Ecto neural progenitor cell (in vitro differentiated cells): ENCODE measurements around the gene ZNF333.
"Not testable (repeated sequence)": the region's sequence is repeated elsewhere in the genome, so short reads cannot be mapped to it uniquely, and the experiment has no call there.

Experiments
- DNase-seq: peaks from one replicate; pipeline ENCODE4 v3.0.0-alpha.2; 2018; ENCODE audit warnings: low spot score

ZNF333 gene

DNA sequence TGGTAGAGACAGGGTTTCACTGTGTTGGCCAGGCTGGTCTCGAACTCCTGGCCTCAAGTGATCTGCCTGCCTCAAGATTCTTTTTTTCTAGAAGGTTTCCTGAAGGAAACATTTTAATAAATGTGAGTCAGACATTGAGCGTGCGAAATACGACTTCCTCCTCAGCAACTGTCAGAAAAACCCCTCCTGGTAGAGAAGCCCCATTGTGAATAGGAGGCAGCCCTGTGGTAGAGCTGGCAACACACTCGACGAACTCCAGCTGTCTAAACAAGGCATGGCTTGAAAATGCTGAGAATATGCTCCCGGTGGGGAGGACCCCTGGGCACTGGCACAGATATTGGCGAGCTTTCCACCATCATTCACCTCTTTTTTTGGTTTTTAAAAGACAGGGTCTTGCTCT is 9.8 kb downstream of the ZNF333 start:
- DNase-seq, result no peak

DNA sequence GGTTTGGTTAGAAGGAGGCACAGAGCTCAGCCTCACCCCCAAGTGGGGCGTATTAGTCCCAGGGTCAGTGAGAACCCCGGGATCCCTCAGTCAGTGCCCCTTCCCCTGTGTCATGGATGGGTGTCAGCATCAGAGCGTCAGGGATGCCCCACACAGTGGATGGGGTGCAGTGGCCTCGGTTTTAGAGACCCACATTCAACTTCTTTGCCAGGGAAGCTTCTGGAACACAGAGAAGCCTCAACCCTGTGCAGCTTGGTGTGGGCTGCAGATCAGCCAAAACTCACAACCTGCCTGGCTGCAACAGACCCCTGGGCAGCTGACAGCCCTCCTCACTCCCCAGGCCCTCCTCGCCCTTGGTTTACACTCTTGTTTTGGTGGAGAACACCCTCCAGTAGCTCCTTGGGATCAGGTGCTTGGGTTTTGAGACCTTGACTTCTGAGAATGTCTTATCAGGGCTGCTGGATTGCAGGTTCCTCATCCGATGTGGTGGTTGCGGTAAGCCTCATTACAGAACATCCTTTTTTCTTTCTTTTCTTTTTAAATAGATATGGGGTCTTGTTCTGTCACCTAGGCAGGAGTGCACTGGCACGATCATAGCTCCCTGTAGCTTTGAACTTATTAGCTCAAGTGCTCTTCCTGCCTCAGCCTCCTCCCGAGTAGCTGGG is 11.0 kb downstream of the ZNF333 start:
- DNase-seq, result no peak

DNA sequence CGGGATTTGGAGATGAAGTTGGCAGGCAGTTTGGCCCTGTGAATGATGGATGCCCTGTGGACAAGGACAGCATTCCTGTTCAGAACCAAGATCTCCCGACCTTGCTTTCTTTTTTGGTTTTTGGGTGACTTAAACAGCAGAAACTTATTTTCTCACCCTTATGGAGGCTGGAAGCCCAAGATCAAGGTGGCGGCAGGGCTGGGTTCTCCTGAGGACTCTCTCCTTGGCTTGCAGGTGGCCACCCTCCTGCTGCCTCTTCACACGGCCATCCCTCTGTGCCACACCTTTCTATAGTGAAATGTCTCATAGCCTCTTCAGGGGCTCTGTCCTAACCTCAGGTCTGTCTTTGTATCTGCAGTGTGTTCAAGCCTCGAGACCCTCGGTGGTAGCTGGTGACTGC is 14.0 kb downstream of the ZNF333 start:
- no peak for DNase-seq

DNA sequence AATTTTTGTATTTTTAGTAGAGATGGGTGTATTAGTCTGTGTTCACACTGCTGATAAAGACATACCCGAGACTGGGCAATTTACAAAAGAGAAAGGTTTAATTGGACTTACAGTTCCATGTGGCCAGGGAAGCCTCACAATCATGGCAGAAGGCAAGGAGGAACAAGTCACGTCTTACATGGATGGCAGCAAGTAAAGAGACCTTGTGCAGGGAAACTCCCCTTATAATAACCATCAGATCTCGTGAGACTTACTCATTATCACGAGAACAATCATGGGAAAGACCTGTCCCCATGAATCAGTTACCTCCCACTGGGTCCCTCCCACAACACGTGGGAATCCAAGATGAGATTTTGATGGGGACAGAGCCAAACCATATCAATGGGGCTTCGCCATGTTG is 14.6 kb downstream of the ZNF333 start:
- no peak for DNase-seq

DNA sequence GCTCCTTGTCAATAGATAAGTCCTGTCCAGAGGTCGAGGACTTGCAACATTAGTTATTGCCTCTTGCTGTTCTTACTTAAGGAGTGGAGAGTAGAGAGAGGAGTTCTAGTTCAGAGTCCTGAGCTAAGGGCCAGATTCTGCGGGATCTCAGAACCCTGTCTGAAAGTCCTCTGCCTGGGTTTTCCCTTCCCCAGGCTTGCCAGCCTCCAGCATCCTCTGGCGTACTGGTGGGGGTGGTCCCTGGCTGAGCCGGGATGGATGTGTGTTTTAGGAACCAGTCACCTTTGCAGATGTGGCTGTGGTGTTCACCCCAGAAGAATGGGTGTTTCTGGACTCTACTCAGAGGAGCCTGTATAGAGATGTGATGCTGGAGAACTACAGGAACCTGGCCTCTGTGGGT is 26.0 kb downstream of the ZNF333 start:
- no peak for DNase-seq

DNA sequence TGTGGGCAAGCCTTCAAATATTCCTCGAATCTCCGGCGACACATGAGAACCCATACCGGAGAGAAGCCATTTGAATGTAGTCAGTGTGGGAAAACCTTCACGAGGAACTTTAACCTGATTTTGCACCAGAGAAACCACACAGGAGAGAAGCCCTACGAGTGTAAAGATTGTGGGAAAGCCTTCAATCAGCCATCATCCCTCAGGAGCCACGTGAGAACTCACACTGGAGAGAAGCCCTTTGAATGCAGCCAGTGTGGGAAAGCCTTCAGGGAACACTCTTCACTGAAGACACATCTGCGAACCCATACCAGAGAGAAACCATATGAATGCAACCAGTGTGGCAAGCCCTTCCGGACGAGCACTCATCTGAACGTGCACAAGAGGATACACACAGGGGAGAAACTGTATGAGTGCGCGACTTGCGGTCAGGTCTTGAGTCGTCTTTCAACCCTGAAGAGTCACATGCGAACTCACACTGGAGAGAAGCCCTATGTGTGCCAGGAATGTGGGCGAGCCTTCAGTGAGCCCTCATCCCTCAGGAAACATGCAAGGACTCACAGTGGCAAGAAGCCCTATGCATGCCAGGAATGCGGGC is 28.8 kb downstream of the ZNF333 start:
- DNase-seq, result no peak

DNA sequence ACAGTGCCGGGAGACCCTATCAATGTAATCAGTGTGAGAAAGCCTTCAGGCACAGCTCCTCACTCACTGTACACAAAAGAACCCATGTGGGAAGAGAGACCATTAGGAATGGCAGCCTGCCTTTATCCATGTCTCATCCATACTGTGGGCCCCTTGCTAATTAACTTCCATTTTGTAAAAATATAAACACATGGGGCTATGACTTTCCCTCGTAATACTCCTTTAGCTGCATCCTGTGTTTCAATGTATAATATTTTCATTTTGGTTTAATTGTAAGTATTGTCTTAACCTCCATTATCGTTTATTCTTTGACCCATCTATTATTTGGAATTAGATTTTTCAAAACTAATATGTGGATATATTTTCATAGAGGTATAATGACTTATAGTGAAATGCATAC is 29.3 kb downstream of the ZNF333 start:
- DNase-seq, result no peak

DNA sequence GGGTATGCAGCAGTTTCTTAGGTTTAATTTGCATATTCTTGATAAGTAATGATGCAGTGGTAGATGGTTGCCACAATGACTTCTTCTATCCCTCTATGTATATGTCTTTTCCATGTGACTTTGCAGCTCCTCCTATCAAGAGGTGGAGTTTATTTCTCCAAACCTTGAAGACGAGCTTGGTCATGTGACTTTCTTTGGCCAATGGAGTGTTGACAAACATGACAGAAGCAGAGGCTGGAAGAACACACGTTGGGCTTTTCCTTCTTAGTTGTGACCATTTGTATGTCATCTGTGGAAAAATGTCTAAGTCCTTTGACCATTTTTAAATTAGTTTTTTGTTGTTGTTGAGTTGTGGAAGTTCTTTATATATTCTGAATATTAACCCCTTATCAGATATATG is 32.3 kb downstream of the ZNF333 start:
- no peak for DNase-seq

DNA sequence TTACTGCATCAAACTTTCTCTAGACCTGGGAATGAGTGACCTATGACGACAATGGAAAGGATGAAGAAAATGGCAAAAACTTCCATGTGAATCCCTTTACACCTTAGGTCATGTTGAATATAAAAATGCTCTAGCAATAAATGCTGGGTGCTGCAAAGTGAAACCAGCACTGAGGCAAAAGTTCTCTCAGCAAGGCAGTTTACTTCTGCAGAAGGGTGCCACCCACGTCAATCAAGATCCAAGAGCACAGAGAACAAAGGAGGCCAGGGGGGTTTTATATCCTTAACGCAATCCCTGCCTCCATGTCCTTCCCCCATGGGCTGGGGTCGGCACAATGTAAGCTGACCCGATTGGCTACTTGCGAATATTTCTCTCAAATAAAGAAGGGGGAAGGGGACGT is 38.7 kb downstream of the ZNF333 start:
- no peak for DNase-seq

DNA sequence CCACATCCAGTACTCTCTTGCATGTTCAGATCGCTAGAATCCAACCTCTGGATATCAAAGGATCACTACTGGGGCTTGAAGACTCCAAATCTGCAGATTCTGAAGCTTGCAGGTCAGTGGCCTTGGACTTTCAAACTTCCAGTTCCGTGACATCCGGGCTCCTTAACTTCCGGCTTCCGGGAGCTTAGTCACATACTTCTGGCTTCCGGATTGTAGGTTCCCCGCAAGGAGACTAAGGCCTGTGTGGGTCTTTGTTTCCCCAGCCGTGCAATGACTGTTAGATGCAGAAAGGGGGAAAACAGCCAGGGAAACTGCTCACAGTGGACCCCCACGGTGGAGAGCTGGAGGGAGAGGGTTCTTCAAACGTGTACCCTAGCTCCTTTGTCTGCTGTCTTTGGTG is 41.4 kb downstream of the ZNF333 start:
- no peak for DNase-seq

DNA sequence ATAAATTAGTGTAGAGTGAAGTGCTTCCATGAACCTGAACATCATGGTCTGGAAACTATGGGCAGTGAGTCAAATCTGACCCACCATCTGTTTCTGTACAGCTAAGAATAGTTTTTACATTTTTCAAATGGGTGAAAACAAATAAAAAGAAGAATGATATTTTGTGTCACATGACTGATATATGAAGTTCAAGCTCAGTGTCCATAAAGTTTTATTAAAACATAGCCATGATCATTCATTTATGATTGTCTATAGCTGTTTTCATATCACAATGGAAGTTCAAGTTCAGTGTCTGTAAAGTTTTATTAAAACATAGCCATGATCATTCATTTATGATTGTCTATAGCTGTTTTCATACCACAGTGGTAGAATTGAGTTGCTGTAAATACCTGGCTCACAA is 42.7 kb downstream of the ZNF333 start:
- DNase-seq, result no peak

DNA sequence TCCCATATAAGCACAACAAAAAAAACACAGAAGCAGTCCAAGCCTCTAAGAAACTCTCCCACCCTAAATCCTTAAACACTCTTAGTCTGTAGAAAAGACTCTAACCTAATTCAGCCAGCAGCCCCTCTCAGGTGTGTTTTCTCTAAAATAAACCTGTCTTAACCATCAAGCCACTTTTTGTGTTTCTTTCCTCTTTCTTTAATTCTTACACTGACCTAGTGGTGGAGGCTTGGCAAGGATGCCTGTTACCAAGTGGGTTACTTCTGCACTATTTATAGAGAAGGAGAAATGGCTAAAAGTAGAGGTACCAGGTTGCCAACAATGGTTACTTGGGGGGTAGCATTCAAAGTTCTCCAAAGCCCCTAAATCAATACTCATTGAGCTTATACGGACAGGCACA is 43.7 kb downstream of the ZNF333 start:
- no peak for DNase-seq

DNA sequence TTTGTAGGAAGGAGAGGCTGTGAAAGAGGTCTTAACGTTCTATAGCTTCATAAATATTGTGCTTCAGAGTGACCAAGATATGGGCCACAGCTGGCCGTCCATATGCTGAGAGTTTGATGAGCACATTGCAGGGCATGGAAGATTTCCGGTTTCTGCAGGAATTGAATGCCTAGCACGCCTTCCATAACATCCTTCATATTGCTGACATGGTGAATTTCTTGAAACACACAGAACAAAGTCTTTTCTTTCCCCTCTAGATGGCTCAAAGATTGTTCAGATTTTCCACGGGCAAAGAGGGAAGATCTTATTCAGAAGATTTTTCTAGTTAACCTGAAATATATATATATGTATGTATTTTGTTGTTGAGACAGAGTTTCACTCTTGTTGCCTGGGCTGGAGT is 46.1 kb downstream of the ZNF333 start:
- DNase-seq, result no peak

DNA sequence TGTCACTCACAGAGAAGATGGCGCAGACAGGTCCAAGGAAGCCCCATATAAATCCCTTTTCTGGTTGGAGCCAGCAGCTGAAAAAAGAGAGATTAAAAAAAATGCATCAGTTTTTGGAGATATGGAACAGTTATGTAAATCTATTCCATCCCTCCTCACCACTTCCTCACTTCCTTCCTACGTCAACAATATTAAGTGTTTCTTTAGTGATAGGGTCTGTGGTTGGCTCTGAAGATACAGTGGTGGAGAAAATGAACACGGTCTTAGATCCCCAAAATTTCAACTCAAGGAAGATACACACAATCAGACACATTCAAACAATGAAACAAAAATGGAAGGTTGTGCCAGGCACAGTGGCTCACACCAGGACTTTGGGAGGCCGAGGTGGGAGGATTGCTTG is 57.0 kb downstream of the ZNF333 start:
- DNase-seq, result no peak

DNA sequence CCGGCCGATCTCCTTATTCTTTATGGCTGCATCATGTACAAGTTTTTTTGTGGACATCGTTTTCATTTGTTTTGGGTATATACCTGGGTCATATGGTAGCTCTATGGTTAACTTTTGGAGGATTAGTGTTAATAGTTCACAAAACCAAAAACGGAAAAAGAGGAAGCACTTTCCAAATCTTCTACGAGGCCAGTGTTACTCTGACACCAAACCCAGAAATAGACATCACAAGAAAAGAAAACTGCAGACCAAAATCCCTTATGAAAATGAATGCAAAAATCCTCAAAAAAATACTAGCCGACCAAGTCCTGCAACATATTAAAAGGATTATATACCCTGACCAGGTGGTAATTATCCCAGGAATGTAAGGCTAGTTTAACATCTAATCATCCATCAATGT is 58.8 kb downstream of the ZNF333 start:
- DNase-seq, result no peak

DNA sequence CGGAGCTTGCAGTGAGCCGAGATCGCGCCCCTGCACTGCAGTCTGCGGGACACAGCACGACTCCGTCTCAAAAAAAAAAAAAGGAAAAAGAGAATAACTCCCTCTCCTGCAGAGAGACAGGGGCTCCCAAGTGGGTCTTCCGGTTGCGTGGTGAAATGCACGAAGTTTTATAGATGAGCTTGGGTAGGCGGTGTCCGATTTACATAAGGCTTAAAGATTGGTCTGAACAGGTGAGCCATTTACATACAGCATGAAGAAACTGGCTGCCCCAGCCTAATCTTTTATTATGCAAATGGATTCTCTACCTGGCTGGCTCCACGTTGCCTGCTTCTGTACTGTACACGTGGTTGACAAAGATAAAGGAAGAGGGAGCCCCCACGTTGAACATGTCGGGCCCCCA is 69.0 kb downstream of the ZNF333 start:
- DNase-seq, result no peak

DNA sequence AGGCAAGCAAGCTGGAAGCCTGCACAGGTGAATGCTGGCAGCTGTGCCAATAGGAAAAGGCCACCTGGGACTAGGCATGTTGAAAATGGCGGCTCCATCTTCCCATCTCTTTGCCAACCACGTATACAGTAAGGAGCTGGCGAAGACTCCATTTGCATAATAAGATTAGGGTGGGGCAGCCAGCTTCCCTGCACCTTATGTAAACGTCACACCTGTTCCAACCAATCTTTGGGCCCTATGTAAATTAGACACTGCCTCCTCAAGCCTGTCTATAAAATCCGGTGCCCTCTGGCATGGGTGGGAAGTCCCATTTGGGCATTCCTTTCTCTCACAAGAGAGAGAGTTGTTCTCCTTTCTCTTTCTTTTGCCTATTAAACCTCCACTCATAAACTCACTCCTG is 71.8 kb downstream of the ZNF333 start:
- DNase-seq, result no peak

DNA sequence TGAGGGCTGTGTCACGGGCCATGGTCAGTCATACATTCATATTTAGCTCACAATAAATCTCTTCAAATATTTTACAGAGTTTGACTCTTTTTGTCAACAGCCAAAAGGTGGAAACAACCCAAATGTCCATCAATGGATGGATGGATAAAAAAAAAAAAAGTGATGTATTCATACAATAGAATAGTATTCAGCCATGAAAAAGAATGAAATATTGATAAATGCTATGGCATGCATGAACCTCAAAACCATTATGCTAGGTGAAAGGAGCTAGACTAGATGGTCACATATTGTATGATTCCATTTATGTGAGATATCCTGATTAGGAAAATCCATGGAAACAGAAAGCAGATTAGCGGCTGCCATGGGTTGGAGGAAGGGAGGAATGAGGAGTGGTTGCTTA is 72.3 kb downstream of the ZNF333 start:
- no peak for DNase-seq

DNA sequence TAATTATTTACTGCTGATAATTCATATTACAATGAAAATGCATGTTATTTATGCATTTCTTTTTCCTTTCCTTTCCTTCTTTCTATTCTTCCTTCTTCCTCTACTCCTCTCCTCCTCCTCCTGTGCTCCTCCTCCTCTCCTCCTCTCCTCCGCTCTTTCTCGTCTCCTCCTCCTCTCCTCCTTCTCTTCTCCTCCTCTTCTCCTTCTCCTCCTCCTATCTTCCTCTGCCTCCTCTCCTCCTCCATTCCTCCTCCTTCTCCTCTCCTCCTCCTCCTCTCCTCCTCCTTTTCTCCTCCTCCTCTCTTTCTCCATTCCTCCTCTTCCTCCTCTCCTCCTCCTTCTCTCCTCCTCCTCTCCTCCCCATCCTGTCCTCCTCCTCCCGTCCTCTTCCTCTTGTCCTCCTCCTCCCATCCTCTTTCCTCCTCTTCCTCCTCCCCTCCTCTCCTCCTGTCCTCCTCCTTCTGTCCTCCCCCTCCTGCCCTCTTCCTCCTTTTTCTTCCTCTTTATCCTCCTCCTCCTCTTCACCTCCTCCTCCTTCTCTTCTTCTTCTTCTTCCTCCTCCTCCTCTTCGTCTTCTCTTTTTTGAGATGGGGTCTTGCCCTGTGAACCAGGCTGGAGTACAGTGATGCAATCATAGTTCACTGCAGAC is 73.8 kb downstream of the ZNF333 start:
- DNase-seq, result no peak

DNA sequence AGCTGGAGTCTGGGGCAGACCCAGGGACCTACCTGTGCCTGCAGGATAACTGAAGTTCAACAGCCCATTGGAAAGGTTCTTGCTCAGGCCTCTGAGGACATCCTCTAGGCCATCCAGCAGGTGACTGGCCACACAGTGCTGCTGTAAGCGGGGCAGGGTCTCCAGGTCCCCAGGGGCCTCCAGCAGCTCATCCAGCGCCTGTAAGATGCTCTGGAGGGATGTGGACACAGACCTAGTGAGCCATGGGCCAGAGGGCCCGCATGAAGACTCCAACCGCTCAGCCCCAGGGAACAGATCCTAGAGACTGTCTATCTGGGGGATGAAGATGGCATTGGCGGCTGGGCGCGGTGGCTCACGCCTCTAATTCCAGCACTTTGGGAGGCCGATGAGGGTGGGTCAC is 74.6 kb downstream of the ZNF333 start:
- no peak for DNase-seq

DNA sequence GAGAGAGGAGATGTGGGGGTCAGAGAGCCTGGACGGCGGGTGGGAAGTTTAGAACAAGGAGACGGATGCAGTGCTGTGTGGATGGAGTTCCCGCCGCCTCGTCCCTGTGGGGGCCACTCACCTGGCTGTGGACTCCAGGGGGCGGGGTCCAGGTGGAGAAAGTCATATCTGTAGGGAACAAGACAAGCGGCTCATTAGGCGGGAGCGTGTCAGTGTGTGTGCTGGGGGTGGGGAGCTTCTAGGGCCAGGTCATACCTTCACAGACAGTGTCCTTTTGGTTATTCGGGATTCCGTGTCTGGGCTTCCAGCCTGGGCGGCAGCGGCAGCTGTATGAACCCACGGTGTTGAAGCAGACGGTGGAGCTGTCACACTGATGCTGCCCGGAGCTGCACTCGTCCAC is 75.6 kb downstream of the ZNF333 start:
- DNase-seq, result not testable (repeated sequence)

DNA sequence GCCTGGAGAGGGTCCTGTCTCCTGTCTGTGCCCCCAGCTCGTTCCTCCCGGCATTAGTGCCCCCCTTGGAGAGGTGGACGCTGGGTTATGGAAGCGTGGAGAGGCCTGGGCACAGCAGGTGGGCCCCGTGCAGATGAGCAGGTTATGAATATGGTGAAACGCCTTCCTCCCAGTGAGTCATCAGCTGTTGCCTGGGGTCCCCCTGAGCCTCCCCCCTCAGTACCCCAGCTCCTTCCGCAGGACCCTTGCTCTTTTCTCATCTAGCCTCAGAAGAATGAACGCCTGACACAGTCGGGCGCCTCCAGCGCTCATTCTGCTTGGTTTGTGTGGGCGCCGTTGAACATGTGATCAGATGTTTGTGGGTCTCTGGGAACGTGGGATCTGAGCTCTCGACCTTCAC is 76.0 kb downstream of the ZNF333 start:
- DNase-seq, result not testable (repeated sequence)

DNA sequence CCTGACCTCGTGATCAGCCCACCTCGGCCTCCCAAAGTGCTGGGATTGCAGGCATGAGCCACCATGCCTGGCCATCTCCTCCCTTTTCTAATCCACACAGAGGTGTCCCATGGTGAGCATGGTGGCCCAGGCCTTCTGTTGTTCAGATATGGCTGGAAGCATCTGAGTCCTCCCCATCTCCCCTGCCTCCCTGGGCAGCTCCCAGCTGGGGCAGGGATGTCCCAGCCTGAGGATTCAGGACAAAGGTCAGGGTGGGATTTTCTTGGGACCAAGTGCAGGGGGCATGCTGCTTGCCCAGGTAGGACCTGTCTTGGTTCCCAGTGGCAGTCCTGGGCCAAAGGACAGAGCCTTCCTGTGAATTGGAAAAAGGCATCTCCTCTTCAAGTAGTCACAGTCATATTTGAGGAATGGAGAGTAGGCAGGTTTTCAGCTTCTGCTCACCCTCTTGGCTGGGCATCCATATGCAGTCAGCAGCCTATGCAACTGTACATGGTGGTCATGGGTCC is 77.7 kb downstream of the ZNF333 start:
- no peak for DNase-seq

DNA sequence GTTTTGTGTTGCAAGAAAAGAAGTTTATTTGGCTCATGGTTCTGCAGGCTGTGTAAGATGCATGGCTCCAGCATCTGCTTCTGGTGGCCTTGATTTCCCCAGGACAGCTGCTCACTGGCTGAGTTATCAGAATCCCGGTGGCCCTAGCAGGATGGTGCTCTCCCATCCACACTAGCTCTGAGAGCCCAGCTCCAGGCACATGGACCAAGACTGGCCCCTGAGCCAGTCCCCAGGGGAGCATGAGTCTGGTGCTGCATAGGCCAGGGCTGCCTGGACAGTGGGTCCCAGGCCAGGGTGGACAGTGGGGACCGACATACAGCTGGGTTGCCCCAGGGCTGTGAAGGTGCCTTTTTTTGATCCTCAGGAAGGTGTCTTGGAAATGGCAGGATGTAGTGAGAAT is 78.2 kb downstream of the ZNF333 start:
- no peak for DNase-seq
